ENCODE data around the gene DYSF.

The DYSF gene

DNA sequence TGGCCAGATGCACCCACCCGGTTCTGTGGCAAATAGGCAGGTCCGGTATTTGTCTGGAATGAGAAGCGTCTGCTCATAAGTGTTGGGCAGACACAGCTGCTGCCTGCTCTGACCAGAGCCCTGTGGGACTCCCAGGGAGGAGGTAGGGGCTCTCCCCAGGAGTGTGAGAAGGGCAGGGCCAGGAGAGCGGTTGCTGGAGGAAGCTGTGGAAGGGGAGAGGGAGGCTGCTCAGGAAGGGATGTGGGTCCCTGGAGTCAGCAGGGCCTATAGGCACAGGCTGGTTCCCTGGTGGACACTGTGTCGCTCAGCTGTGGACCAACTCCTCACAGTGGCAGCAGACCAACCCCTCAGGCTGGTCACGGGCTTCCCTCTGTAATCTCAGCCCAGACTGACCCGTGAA, 109.2 kb downstream of the DYSF start:
- H3K4me3 ChIP-seq (ENCODE audit: low read depth, low read length), result no peak overlapping the region
- H3K4me1 ChIP-seq (ENCODE audit: control insufficient read depth, insufficient read depth, low read length), result no peaks in the 10 kb centered on the region
- H3K27me3 ChIP-seq (ENCODE audit: control insufficient read depth, insufficient read depth, low read length), result no peaks in the 10 kb centered on the region
- no peak overlapping the region for H3K9ac ChIP-seq (ENCODE audit: low read depth, low read length)
- no peaks in the 10 kb centered on the region for H3K36me3 ChIP-seq (ENCODE audit: control insufficient read depth, insufficient read depth, low read length)
- H3K9me3 ChIP-seq (ENCODE audit: control insufficient read depth, insufficient read depth, low read length), result no peaks in the 10 kb centered on the region

DNA sequence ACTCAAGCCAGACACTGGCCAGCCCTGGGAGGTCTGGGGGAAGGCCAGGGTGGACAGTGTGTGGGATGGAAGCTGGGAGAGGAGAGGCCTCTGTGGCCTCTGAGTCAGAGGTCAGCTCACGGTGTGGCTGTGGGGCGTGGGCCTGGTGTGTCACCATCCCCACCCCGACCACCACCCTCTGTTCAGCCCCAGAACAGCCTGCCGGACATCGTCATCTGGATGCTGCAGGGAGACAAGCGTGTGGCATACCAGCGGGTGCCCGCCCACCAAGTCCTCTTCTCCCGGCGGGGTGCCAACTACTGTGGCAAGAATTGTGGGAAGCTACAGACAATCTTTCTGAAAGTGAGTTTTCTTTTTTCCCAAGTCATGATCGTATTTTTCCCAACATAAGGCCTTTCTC, 110.5 kb downstream of the DYSF start:
- H3K9ac ChIP-seq (ENCODE audit: low read depth, low read length), result no peak overlapping the region
- H3K27me3 ChIP-seq (ENCODE audit: control insufficient read depth, insufficient read depth, low read length), result no peaks in the 10 kb centered on the region
- H3K4me3 ChIP-seq (ENCODE audit: low read depth, low read length), result no peak overlapping the region
- H3K9me3 ChIP-seq (ENCODE audit: control insufficient read depth, insufficient read depth, low read length), result no peaks in the 10 kb centered on the region
- H3K36me3 ChIP-seq (ENCODE audit: control insufficient read depth, insufficient read depth, low read length), result no peaks in the 10 kb centered on the region
- no peaks in the 10 kb centered on the region for H3K4me1 ChIP-seq (ENCODE audit: control insufficient read depth, insufficient read depth, low read length)

DNA sequence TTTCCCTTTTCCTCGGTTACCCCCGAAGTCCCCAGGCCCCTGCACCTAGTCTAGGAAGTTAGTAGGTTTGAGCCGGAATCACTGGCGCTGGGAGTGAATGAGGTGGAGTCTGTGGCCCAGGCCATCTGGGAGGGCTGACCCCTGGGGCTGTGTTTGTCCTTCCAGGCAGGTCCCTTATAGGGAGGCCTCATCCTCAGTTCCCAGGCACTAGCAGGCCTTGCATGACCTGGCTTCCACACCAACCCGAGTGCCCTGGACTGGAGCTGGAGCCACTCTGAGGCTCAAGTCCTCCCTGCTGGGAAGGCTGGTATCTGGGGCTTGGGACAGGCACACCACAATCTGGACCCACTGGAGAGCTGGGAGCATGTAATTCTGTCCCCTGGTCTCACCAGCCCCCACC, 111.0 kb downstream of the DYSF start:
- Histone ChIP-seq H3K4me3 (ENCODE audit: low read depth, low read length) (no peak overlapping the region), H3K4me1 (ENCODE audit: control insufficient read depth, insufficient read depth, low read length) (no peaks in the 10 kb centered on the region), H3K36me3 (ENCODE audit: control insufficient read depth, insufficient read depth, low read length) (no peaks in the 10 kb centered on the region), H3K27me3 (ENCODE audit: control insufficient read depth, insufficient read depth, low read length) (no peaks in the 10 kb centered on the region), H3K9ac (ENCODE audit: low read depth, low read length) (no peak overlapping the region), H3K9me3 (ENCODE audit: control insufficient read depth, insufficient read depth, low read length) (no peaks in the 10 kb centered on the region)

DNA sequence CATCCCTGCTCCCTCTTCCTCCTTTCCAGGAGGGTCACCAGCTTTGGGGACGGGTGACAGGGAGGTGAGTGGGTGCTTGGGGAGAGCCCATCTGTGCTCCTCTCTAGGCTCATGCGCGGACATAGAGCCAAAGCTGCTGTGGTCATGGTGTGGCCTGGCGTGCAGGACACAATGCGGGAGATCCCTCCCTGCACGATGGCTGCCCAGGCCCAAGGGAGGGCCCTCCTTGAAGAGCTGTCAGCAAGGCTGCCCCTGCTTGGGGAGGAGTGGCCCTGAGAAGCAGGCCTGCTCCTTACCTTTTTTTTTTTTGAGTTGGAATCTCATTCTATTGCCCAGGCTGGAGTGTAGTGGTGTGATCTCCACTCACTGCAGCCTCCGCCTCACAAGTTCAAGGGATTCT, 111.4 kb downstream of the DYSF start:
- Histone ChIP-seq H3K36me3 (ENCODE audit: control insufficient read depth, insufficient read depth, low read length) (peaks cover 3% of the 10 kb centered on the region), H3K27me3 (ENCODE audit: control insufficient read depth, insufficient read depth, low read length) (no peaks in the 10 kb centered on the region), H3K4me3 (ENCODE audit: low read depth, low read length) (no peak overlapping the region), H3K9ac (ENCODE audit: low read depth, low read length) (no peak overlapping the region), H3K4me1 (ENCODE audit: control insufficient read depth, insufficient read depth, low read length) (no peaks in the 10 kb centered on the region), H3K9me3 (ENCODE audit: control insufficient read depth, insufficient read depth, low read length) (no peaks in the 10 kb centered on the region)

DNA sequence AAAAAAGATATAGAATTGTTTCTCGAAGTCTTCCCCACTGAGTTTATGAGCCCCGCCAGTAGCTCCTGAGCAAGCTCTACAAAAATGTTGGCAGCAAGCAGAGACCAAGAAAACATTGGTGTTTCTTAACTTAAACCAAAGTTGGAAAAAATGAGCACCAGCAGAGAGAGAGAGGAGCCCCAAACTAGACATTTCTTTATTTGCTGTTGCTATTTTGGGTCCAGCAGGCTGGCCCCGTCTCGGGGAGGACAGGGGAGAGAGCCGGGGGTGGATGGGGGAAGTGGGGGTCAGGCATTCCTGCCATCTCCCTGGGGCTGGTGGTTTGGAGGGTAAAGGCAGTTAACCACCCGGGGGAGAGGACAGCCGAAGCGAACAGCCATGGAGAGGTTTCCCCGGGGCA, 113.0 kb downstream of the DYSF start:
- peaks cover 11% of the 10 kb centered on the region for H3K36me3 ChIP-seq (ENCODE audit: control insufficient read depth, insufficient read depth, low read length)
- H3K4me3 ChIP-seq (ENCODE audit: low read depth, low read length), result no peak overlapping the region
- no peaks in the 10 kb centered on the region for H3K4me1 ChIP-seq (ENCODE audit: control insufficient read depth, insufficient read depth, low read length)
- H3K9me3 ChIP-seq (ENCODE audit: control insufficient read depth, insufficient read depth, low read length), result no peaks in the 10 kb centered on the region
- no peaks in the 10 kb centered on the region for H3K27me3 ChIP-seq (ENCODE audit: control insufficient read depth, insufficient read depth, low read length)
- no peak overlapping the region for H3K9ac ChIP-seq (ENCODE audit: low read depth, low read length)

DNA sequence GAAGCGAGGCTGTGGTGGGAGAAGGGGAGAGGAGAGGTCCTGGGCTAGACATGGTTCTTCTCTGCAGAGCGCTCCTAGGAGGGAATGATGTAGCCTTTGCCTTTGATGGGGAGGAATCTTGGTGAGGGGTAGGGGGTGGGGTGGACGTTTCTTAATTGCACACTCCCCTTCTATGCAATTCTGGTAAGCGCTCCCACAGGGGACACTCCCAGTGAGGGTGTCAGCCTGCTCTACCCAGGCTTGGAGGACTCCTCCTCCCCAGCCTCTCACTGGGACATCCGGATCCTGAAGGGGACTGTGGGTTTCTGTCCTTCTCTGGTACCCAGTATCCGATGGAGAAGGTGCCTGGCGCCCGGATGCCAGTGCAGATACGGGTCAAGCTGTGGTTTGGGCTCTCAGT, 114.3 kb downstream of the DYSF start:
- no peak overlapping the region for H3K9ac ChIP-seq (ENCODE audit: low read depth, low read length)
- no peaks in the 10 kb centered on the region for H3K27me3 ChIP-seq (ENCODE audit: control insufficient read depth, insufficient read depth, low read length)
- no peak overlapping the region for H3K4me3 ChIP-seq (ENCODE audit: low read depth, low read length)
- peaks cover 15% of the 10 kb centered on the region for H3K36me3 ChIP-seq (ENCODE audit: control insufficient read depth, insufficient read depth, low read length)
- H3K4me1 ChIP-seq (ENCODE audit: control insufficient read depth, insufficient read depth, low read length), result no peaks in the 10 kb centered on the region
- no peaks in the 10 kb centered on the region for H3K9me3 ChIP-seq (ENCODE audit: control insufficient read depth, insufficient read depth, low read length)

DNA sequence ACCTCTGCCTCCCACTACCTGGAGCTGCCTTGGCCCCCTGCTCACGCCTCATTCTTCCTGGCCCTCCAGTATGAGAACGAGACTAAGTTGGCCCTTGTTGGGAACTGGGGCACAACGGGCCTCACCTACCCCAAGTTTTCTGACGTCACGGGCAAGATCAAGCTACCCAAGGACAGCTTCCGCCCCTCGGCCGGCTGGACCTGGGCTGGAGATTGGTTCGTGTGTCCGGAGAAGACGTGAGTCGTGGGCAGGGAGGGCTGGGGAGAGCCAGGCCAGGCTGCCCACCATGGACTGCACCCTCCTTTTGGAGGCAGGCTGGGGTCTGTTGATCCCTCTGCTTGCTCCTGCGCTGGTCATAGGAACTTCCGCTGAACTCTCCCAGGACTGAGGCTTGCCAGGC, 114.7 kb downstream of the DYSF start:
- Histone ChIP-seq H3K4me3 (ENCODE audit: low read depth, low read length) (no peak overlapping the region), H3K9me3 (ENCODE audit: control insufficient read depth, insufficient read depth, low read length) (no peaks in the 10 kb centered on the region), H3K4me1 (ENCODE audit: control insufficient read depth, insufficient read depth, low read length) (no peaks in the 10 kb centered on the region), H3K27me3 (ENCODE audit: control insufficient read depth, insufficient read depth, low read length) (no peaks in the 10 kb centered on the region), H3K36me3 (ENCODE audit: control insufficient read depth, insufficient read depth, low read length) (peaks cover 15% of the 10 kb centered on the region), H3K9ac (ENCODE audit: low read depth, low read length) (no peak overlapping the region)

DNA sequence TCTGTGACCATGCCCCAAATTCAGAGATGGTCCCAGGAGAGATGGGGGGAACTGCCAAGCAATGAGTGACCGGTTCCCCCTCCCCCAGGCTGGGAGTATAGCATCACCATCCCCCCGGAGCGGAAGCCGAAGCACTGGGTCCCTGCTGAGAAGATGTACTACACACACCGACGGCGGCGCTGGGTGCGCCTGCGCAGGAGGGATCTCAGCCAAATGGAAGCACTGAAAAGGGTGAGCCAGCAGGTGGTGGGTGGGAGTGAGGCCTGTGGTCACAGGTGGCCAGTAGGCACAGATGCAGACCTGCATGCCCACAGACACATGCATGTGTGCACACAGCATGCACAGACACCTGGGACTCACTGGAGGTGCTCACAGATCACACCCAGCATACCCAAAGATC, 117.2 kb downstream of the DYSF start:
- H3K4me3 ChIP-seq (ENCODE audit: low read depth, low read length), result no peak overlapping the region
- H3K9me3 ChIP-seq (ENCODE audit: control insufficient read depth, insufficient read depth, low read length), result no peaks in the 10 kb centered on the region
- no peak overlapping the region for H3K9ac ChIP-seq (ENCODE audit: low read depth, low read length)
- H3K4me1 ChIP-seq (ENCODE audit: control insufficient read depth, insufficient read depth, low read length), result no peaks in the 10 kb centered on the region
- no peaks in the 10 kb centered on the region for H3K27me3 ChIP-seq (ENCODE audit: control insufficient read depth, insufficient read depth, low read length)
- H3K36me3 ChIP-seq (ENCODE audit: control insufficient read depth, insufficient read depth, low read length), result peaks cover 15% of the 10 kb centered on the region

DNA sequence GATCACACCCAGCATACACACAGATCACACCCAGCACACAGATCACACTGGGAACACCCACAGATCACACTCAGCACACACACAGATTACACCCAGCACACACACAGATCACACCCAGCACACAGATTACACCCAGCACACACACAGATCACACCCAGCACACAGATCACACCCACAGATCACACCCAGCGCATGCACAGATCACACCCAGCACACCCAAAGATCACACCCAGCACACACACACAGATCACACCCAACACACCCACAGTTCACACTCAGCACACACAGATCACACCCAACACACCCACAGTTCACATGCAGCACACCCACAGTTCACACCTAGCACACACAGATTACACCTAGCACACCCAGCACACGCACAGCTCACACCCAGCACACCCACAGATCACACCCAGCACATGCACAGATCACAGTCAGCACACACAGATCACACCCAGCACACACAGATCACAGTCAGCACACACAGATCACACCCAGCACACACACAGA, 117.6 kb downstream of the DYSF start:
- no peak overlapping the region for H3K9ac ChIP-seq (ENCODE audit: low read depth, low read length)
- H3K4me3 ChIP-seq (ENCODE audit: low read depth, low read length), result no peak overlapping the region
- H3K9me3 ChIP-seq (ENCODE audit: control insufficient read depth, insufficient read depth, low read length), result no peaks in the 10 kb centered on the region
- H3K36me3 ChIP-seq (ENCODE audit: control insufficient read depth, insufficient read depth, low read length), result peaks cover 15% of the 10 kb centered on the region
- no peaks in the 10 kb centered on the region for H3K4me1 ChIP-seq (ENCODE audit: control insufficient read depth, insufficient read depth, low read length)
- no peaks in the 10 kb centered on the region for H3K27me3 ChIP-seq (ENCODE audit: control insufficient read depth, insufficient read depth, low read length)

DNA sequence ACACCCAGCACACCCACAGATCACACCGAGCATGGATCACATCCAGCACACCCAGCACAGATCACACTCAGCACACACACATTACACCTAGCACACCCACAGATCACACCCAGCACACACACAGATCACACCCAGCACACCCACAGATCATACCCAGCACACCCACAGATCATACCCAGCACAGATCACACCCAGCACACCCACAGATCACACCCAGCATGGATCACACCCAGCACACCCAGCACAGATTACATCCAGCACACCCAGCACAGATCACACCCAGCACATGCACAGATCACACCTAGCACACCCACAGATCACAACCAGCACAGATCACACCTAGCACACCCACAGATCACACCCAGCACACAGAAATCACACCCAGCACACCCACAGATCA, 118.6 kb downstream of the DYSF start:
- H3K9ac ChIP-seq (ENCODE audit: low read depth, low read length), result no peak overlapping the region
- H3K9me3 ChIP-seq (ENCODE audit: control insufficient read depth, insufficient read depth, low read length), result no peaks in the 10 kb centered on the region
- no peaks in the 10 kb centered on the region for H3K4me1 ChIP-seq (ENCODE audit: control insufficient read depth, insufficient read depth, low read length)
- H3K4me3 ChIP-seq (ENCODE audit: low read depth, low read length), result no peak overlapping the region
- no peaks in the 10 kb centered on the region for H3K27me3 ChIP-seq (ENCODE audit: control insufficient read depth, insufficient read depth, low read length)
- peaks cover 15% of the 10 kb centered on the region for H3K36me3 ChIP-seq (ENCODE audit: control insufficient read depth, insufficient read depth, low read length)

DNA sequence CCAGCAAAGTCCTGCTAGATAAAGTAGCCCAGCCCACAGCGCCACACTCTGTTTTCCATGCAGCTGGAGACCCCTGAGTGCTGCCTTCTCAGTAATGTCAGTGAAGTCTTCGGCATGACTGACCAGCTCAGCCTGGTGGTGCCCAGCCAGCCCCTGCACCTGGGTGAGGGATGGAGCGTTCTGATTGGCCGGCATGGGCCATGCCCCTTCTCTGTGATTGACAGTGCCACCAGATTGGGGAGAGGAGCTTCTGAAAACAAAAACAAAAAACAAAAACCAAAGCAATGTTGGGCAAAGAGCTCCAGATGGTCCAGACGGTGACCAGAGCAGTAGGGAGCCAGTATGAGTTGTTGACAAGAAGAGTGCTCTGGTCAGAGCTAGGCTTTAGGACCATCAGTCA, 122.6 kb downstream of the DYSF start:
- H3K36me3 ChIP-seq (ENCODE audit: control insufficient read depth, insufficient read depth, low read length), result peaks cover 8% of the 10 kb centered on the region
- no peak overlapping the region for H3K9ac ChIP-seq (ENCODE audit: low read depth, low read length)
- H3K9me3 ChIP-seq (ENCODE audit: control insufficient read depth, insufficient read depth, low read length), result no peaks in the 10 kb centered on the region
- no peaks in the 10 kb centered on the region for H3K4me1 ChIP-seq (ENCODE audit: control insufficient read depth, insufficient read depth, low read length)
- no peak overlapping the region for H3K4me3 ChIP-seq (ENCODE audit: low read depth, low read length)
- H3K27me3 ChIP-seq (ENCODE audit: control insufficient read depth, insufficient read depth, low read length), result no peaks in the 10 kb centered on the region

DNA sequence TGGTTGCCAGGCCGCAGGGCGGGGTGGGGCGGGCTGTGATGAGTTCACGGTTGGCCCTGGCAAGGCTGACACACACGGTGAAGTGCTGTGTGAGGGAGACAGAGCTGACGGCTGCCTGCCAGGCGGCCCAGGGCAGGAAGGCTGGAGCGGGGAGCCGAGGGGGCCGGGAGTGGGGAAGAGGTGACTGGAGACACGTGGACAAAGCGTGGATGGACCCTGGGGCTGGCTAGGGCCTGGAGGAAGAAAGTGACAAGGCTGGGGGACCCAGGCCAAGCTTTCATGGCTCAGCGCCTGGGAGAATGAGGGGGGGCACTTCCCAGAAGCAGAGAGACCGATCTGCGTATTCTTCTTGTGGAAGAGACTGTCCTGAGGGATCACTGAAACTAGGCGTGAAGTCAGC, 123.2 kb downstream of the DYSF start:
- Histone ChIP-seq H3K4me1 (ENCODE audit: control insufficient read depth, insufficient read depth, low read length) (no peaks in the 10 kb centered on the region), H3K4me3 (ENCODE audit: low read depth, low read length) (no peak overlapping the region), H3K27me3 (ENCODE audit: control insufficient read depth, insufficient read depth, low read length) (no peaks in the 10 kb centered on the region), H3K9ac (ENCODE audit: low read depth, low read length) (no peak overlapping the region), H3K9me3 (ENCODE audit: control insufficient read depth, insufficient read depth, low read length) (no peaks in the 10 kb centered on the region), H3K36me3 (ENCODE audit: control insufficient read depth, insufficient read depth, low read length) (peaks cover 2% of the 10 kb centered on the region)

DNA sequence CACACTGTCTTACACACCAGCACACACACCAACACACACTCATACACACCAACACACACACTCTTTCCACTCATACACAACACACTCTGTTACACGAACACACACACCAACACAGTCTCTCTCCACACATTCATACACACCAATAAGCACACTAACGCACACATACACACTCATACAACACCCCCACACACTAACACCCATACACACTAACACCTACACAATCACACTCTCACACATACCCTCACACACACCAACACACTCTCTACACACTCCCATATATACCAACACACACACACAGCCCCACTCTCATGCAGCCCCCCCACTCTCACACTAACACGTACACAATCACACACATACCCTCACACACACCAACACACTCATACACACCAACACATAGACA, 123.8 kb downstream of the DYSF start:
- Histone ChIP-seq H3K4me3 (ENCODE audit: low read depth, low read length) (no peak overlapping the region), H3K4me1 (ENCODE audit: control insufficient read depth, insufficient read depth, low read length) (no peaks in the 10 kb centered on the region), H3K9ac (ENCODE audit: low read depth, low read length) (no peak overlapping the region), H3K9me3 (ENCODE audit: control insufficient read depth, insufficient read depth, low read length) (no peaks in the 10 kb centered on the region), H3K36me3 (ENCODE audit: control insufficient read depth, insufficient read depth, low read length) (no peaks in the 10 kb centered on the region), H3K27me3 (ENCODE audit: control insufficient read depth, insufficient read depth, low read length) (no peaks in the 10 kb centered on the region)
